Kidney epithelial cell (primary cell): ENCODE results near the gene ITPR1. TPM values are rescaled to one million over a fixed set of nuclear protein-coding genes. Genes with fewer than 3 reads are reported as not detected.

Source experiments
- DNase-seq: peaks from one replicate; pipeline ENCODE4 v3.0.0-alpha.2; 2010; ENCODE audit warnings: low read depth
- H3K27me3 ChIP-seq: 2 replicates; pipeline ENCODE4 v1.6.0; 2011; ENCODE audit warnings: low read length; ENCODE audit not compliant: control insufficient read depth, insufficient read depth
- H3K36me3 ChIP-seq: 2 replicates; pipeline ENCODE4 v1.5.1; 2011; ENCODE audit warnings: low read length; ENCODE audit not compliant: control insufficient read depth, insufficient read depth
- H3K4me3 ChIP-seq: 2 replicates; pipeline ENCODE4 v1.5.1; 2011; ENCODE audit warnings: low read depth, mild to moderate bottlenecking, control low read depth, low read length
- CTCF ChIP-seq: IDR thresholded peaks from 2 replicates; pipeline ENCODE4 v1.5.1; 2011; ENCODE audit warnings: mild to moderate bottlenecking, moderate library complexity, low read length, control low read depth, inconsistent platforms; ENCODE audit not compliant: insufficient read depth, poor library complexity, severe bottlenecking
- total RNA-seq: library from RNA; depleted of rRNA; stranded (reverse); fragments of >200 nt; gene quantifications from 2 replicates; pipeline ENCODE4 v1.2.3, GENCODE V29; 2015

Gene ITPR1
- total RNA-seq, 1 donor from 2014 or later, result 8.9 TPM

GRCh38 chr3:4536260-4536659, 43.1 kb downstream of the ITPR1 start:
- no peak for DNase-seq
- Histone ChIP-seq H3K4me3 (no peak overlapping the region), H3K36me3 (no peaks in the 10 kb centered on the region), H3K27me3 (no peaks in the 10 kb centered on the region)
- no peak for TF ChIP-seq CTCF

- no peaks in the 10 kb centered on the region for H3K36me3 ChIP-seq
- H3K4me3 ChIP-seq, result no peak overlapping the region
- DNase-seq, result no peak
- no peak for TF ChIP-seq CTCF
- H3K27me3 ChIP-seq, result no peaks in the 10 kb centered on the region
Observed at GRCh38 chr3:4540267-4540666, 47.1 kb downstream of the ITPR1 start.

GRCh38 chr3:4543110-4543509, 50.0 kb downstream of the ITPR1 start:
- H3K36me3 ChIP-seq, result no peaks in the 10 kb centered on the region
- no peak overlapping the region for H3K4me3 ChIP-seq
- DNase-seq, result no peak
- no peak for TF ChIP-seq CTCF
- H3K27me3 ChIP-seq, result no peaks in the 10 kb centered on the region

- Histone ChIP-seq H3K27me3 (no peaks in the 10 kb centered on the region), H3K36me3 (no peaks in the 10 kb centered on the region), H3K4me3 (no peak overlapping the region)
- TF ChIP-seq CTCF, result no peak
- no peak for DNase-seq
Observed at GRCh38 chr3:4546346-4547178, 53.4 kb downstream of the ITPR1 start.

- no peak for DNase-seq
- Histone ChIP-seq H3K4me3 (no peak overlapping the region), H3K36me3 (no peaks in the 10 kb centered on the region), H3K27me3 (no peaks in the 10 kb centered on the region)
- TF ChIP-seq CTCF, result no peak
Observed at GRCh38 chr3:4547799-4548198, 54.7 kb downstream of the ITPR1 start.

GRCh38 chr3:4548356-4548755, 55.2 kb downstream of the ITPR1 start:
- Histone ChIP-seq H3K4me3 (no peak overlapping the region), H3K36me3 (no peaks in the 10 kb centered on the region), H3K27me3 (no peaks in the 10 kb centered on the region)
- no peak for DNase-seq
- TF ChIP-seq CTCF, result no peak
